Non-pigmented ciliary epithelial cell (primary cell): ENCODE results near the gene LHFPL2.
"Not testable (repeated sequence)": the region's sequence is repeated elsewhere in the genome, so short reads cannot be mapped to it uniquely, and the experiment has no call there.

ENCODE experiments used
- DNase-seq: peaks from one replicate; pipeline ENCODE4 v3.0.0-alpha.2; 2010; ENCODE audit warnings: low read depth

Gene LHFPL2

DNA sequence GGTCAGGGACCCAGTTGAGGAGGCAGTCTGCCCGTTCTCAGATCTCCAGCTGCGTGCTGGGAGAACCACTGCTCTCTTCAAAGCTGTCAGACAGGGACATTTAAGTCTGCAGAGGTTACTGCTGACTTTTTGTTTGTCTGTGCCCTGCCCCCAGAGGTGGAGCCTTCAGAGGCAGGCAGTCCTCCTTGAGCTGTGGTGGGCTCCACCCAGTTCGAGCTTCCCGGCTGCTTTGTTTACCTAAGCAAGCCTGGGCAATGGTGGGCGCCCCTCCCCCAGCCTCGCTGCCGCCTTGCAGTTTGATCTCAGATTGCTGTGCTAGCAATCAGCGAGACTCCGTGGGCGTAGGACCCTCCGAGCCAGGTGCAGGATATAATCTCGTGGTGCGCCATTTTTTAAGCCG lies 191.1 kb downstream of the LHFPL2 start:
- DNase-seq, result not testable (repeated sequence)

DNA sequence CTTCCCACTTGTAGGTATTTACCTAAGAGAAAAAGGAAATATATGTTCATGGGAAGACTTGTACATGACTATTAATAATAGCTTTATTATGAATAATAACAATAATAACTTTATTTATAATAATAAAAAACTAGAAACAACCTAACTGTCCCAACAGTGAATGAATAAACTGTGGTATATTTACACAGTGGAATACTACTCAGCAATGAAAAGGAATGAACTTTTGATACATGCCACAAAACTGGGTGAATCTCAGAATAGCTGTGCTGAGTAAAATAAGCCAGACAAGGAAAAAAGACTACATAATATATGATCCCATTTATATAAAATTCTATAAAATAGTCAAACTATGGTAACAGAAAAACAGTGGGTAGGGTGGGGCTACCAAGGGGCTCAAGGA lies 199.5 kb downstream of the LHFPL2 start:
- no peak for DNase-seq

DNA sequence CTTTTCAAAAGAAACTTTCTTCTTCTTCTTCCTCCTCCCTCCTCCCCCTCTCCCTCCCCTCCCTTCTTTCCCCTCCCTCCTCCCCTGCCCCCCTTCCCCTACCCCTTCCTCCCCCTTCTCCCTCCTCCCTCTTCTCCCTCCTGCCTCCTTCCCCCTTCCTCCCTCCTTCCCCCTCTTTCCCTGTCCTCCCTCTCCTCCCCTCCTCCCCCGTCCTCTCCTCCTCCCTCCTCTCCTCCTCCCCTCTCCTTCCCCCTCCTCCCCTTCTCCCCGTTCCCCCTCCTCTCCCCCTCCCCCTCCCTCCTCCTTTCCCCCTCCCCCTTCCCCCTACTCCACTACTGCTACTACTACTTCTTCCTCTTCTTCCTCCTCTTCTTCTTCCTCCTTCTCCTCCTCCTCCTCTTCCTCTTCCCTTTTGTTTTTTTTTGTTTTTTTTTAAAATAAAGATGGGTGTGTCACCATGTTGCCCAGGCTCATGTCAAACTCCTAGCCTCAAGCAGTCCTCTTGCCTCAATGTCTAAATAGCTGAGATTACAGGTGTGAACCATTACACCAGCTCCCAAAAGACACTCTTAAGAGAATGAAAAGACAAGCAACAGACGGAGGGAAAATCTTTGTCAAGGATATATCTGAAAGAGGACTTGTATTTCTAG lies 200.7 kb downstream of the LHFPL2 start:
- no peak for DNase-seq
